ENCODE measurements around the gene LPCAT3. TPM values are rescaled to one million over a fixed set of nuclear protein-coding genes. Genes with fewer than 3 reads are reported as not detected.
A peak's percentile ranks its signal among the peaks of the same experiment; 100 is the strongest.

LPCAT3 gene
- total and polyA plus RNA-seq, 2 of the 4 experiments (the other 2 are of a cell fraction), result 7.0 to 18.6 TPM

DNA sequence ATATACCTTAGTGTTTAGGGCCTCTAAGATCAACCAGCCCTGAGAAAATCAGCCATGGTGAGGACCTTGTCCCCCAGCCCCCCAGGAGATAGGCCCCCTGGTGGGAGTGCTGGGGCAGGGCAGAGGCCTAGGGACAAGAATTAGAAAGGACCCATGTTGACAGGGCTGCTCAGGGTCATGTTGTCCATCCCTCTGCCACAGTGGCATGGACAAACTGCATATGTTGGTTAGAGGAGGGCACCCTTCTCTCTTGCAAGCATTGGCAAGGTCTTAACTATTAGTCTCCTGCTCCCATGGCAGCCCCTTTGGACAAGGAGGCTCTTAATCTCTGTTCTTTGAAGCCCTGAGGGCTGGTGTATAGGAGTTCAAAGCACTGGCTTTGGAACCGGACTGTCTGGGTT is 67.9 kb downstream of the LPCAT3 start:
- ChIA-PET POLR2A (ENCODE audit: unreplicated experiment) (no interaction called here), CTCF (no interaction called here)
- H3K4me2 ChIP-seq (ENCODE audit: low read depth, low read length), result no peak overlapping the region
- no peak overlapping the region for H2BK20ac ChIP-seq (ENCODE audit: low read depth, low read length)
- no peak for ATAC-seq (ENCODE audit: low read depth)
- H2AFZ ChIP-seq (replicated peaks; ENCODE audit: low read length, poor library complexity), result no peak overlapping the region
- peaks cover 3 to 6% of the 10 kb centered on the region in 2 experiments; a peak in 3 of 4 replicates for H3K79me1 ChIP-seq (ENCODE audit: low read depth in 1 of 2, low read length in 2 of 2)
- no peak overlapping the region for H3K14ac ChIP-seq (replicated peaks; ENCODE audit: low read depth, low read length)
- no peaks in the 10 kb centered on the region for H4K20me1 ChIP-seq (ENCODE audit: insufficient read depth, low read length)
- in situ Hi-C loops (cut with MboI; ENCODE audit: low sequenced_read_pairs), result no loop called here
- dilution Hi-C loops (cut with HindIII; ENCODE audit: low sequenced_read_pairs, unreplicated experiment), result no loop called here
- no peak overlapping the region for H3K23ac ChIP-seq (ENCODE audit: low read depth, low read length)
- no peak overlapping the region for H3K9ac ChIP-seq (ENCODE audit: low read depth, low read length)
- TF ChIP-seq POLR2A (IDR thresholded peaks at IDR 0.05; ENCODE audit: low read depth, low read length) (no peak), MAZ (IDR thresholded peaks at IDR 0.05; ENCODE audit: borderline replicate concordance, low read depth, low read length) (no peak), RAD21 (IDR thresholded peaks at IDR 0.05; ENCODE audit: low read length) (no peak), SMC3 (IDR thresholded peaks at IDR 0.05; ENCODE audit: low read depth, low read length) (0 out of 2 replicates have a peak, but pooled peaks have one; percentile 16), BHLHE40 (IDR thresholded peaks at IDR 0.05; ENCODE audit: low read depth, low read length) (no peak), CHD1 (IDR thresholded peaks at IDR 0.05; ENCODE audit: low read depth, low read length) (no peak), FOS (IDR thresholded peaks at IDR 0.05; ENCODE audit: low read depth, low read length) (no peak), MXI1 (IDR thresholded peaks at IDR 0.05; ENCODE audit: borderline replicate concordance, low read depth, low read length) (no peak), CEBPB (IDR thresholded peaks at IDR 0.05; ENCODE audit: low read depth, low read length) (no peak), NFE2L2 (IDR thresholded peaks at IDR 0.05; ENCODE audit: low read depth, low read length) (no peak)
- TF ChIP-seq, protein P1, sequence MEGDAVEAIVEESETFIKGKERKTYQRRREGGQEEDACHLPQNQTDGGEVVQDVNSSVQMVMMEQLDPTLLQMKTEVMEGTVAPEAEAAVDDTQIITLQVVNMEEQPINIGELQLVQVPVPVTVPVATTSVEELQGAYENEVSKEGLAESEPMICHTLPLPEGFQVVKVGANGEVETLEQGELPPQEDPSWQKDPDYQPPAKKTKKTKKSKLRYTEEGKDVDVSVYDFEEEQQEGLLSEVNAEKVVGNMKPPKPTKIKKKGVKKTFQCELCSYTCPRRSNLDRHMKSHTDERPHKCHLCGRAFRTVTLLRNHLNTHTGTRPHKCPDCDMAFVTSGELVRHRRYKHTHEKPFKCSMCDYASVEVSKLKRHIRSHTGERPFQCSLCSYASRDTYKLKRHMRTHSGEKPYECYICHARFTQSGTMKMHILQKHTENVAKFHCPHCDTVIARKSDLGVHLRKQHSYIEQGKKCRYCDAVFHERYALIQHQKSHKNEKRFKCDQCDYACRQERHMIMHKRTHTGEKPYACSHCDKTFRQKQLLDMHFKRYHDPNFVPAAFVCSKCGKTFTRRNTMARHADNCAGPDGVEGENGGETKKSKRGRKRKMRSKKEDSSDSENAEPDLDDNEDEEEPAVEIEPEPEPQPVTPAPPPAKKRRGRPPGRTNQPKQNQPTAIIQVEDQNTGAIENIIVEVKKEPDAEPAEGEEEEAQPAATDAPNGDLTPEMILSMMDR (conservative IDR thresholded peaks at IDR 0.05; ENCODE audit: low read depth, low read length), result peak; percentile 31; the same call in 1 of the 2 replicates
- H2BK5ac ChIP-seq (ENCODE audit: low read depth, low read length, poor library complexity, severe bottlenecking), result no peak overlapping the region
- no peak overlapping the region for H3K56ac ChIP-seq (ENCODE audit: extremely low read depth, insufficient read depth, low read length)
- no peak overlapping the region for H4K5ac ChIP-seq (ENCODE audit: low read depth, low read length)
- no peak overlapping the region for H2BK15ac ChIP-seq (ENCODE audit: low read depth, low read length)
- no peak overlapping the region for H3K18ac ChIP-seq (ENCODE audit: low read depth, low read length)
- 80% methylated on average over 1 of the region's 1 CpG; no CpG with 5 or more reads in 1 of the 2 experiments for WGBS, 2 experiments (ENCODE audit: extremely low coverage in 2 of 2, insufficient read length in 1 of 2)
- BruUV-seq (replicated peaks), result no TSS peak
- H4K91ac ChIP-seq (ENCODE audit: insufficient read depth, low read depth, low read length), result no peak overlapping the region
- no peak for DNase-seq
- no peak overlapping the region for H2BK120ac ChIP-seq (ENCODE audit: low read depth, low read length)
- no peak overlapping the region for H2AK9ac ChIP-seq (replicated peaks; ENCODE audit: low read depth, low read length, poor library complexity)
- no peak overlapping the region for H3K27ac ChIP-seq (ENCODE audit: insufficient read depth, low read length)
- H3K9me1 ChIP-seq (ENCODE audit: insufficient read depth, low read length), result no peaks in the 10 kb centered on the region
- no peak overlapping the region for H4K8ac ChIP-seq (ENCODE audit: low read depth in 2 of 2, low read length in 2 of 2)
- intact Hi-C loops (cut with micrococcal nuclease), result no loop called here
- peaks cover 3% of the 10 kb centered on the region; the same call in 1 of the 2 replicates for H3K4me1 ChIP-seq (ENCODE audit: control insufficient read depth, insufficient read depth, low read length)
- H3K27me3 ChIP-seq (ENCODE audit: control insufficient read depth, insufficient read depth, low read length), result no peaks in the 10 kb centered on the region
- H3K4me3 ChIP-seq (ENCODE audit: insufficient read depth, low read depth, low read length), result no peak overlapping the region
- no peaks in the 10 kb centered on the region for H3K9me3 ChIP-seq (ENCODE audit: control insufficient read depth, insufficient read depth, low read length)
- H3K4ac ChIP-seq (ENCODE audit: low read depth, low read length), result no peak overlapping the region
- H2AK5ac ChIP-seq (ENCODE audit: low read depth, low read length), result no peak overlapping the region
- peaks cover 4% of the 10 kb centered on the region for H3K36me3 ChIP-seq (ENCODE audit: control insufficient read depth, insufficient read depth, low read length)

Data from IMR-90 (cell line).